Measurements from ENCODE around the gene MBOAT2.
"Not testable (repeated sequence)": the region's sequence is repeated elsewhere in the genome, so short reads cannot be mapped to it uniquely, and the experiment has no call there.

MBOAT2 gene

GRCh38 chr2:8987410-8987809 lies 16.1 kb downstream of the MBOAT2 start:
- no peak for DNase-seq

GRCh38 chr2:8986327-8986976 lies 17.0 kb downstream of the MBOAT2 start:
- DNase-seq = peak; percentile 11 to 58

- no peak for DNase-seq
Measured at GRCh38 chr2:8985561-8986326, 17.7 kb downstream of the MBOAT2 start.

GRCh38 chr2:8984855-8985254 lies 18.6 kb downstream of the MBOAT2 start:
- DNase-seq = no peak

- no peak for DNase-seq
Measured at GRCh38 chr2:8984157-8984556, 19.3 kb downstream of the MBOAT2 start.

- DNase-seq = no peak
Measured at GRCh38 chr2:8983571-8983970, 19.9 kb downstream of the MBOAT2 start.

GRCh38 chr2:8981876-8982275 lies 21.6 kb downstream of the MBOAT2 start:
- no peak for DNase-seq

- DNase-seq = no peak
Measured at GRCh38 chr2:8980096-8980495, 23.4 kb downstream of the MBOAT2 start.

GRCh38 chr2:8977758-8978157 lies 25.7 kb downstream of the MBOAT2 start:
- no peak for DNase-seq

- DNase-seq = no peak
Measured at GRCh38 chr2:8976442-8977259, 26.8 kb downstream of the MBOAT2 start.

- DNase-seq = no peak
Measured at GRCh38 chr2:8974016-8974415, 29.5 kb downstream of the MBOAT2 start.

- not testable (repeated sequence) for DNase-seq
Measured at GRCh38 chr2:8973017-8973416, 30.5 kb downstream of the MBOAT2 start.

- not testable (repeated sequence) for DNase-seq
Measured at GRCh38 chr2:8972535-8972934, 30.9 kb downstream of the MBOAT2 start.

- DNase-seq = not testable (repeated sequence)
Measured at GRCh38 chr2:8969348-8969747, 34.1 kb downstream of the MBOAT2 start.

- DNase-seq = no peak
Measured at GRCh38 chr2:8966123-8966908, 37.2 kb downstream of the MBOAT2 start.

GRCh38 chr2:8965216-8965969 lies 38.1 kb downstream of the MBOAT2 start:
- DNase-seq = no peak

GRCh38 chr2:8962890-8963289 lies 40.6 kb downstream of the MBOAT2 start:
- DNase-seq = no peak

- no peak for DNase-seq
Measured at GRCh38 chr2:8957628-8958027, 45.9 kb downstream of the MBOAT2 start.

- no peak for DNase-seq
Measured at GRCh38 chr2:8956774-8957173, 46.7 kb downstream of the MBOAT2 start.

GRCh38 chr2:8954990-8955389 lies 48.5 kb downstream of the MBOAT2 start:
- DNase-seq = no peak

- DNase-seq = no peak
Measured at GRCh38 chr2:8953525-8953924, 50.0 kb downstream of the MBOAT2 start.

GRCh38 chr2:8939486-8940114 lies 63.9 kb downstream of the MBOAT2 start:
- no peak for DNase-seq
